Measurements from ENCODE around the gene USP6NL.
"Not testable (repeated sequence)": the region's sequence is repeated elsewhere in the genome, so short reads cannot be mapped to it uniquely, and the experiment has no call there.

Gene USP6NL

GRCh38 chr10:11448545-11449244 is 162.8 kb downstream of the USP6NL start:
- no peak for DNase-seq

- no peak for DNase-seq
Observed at GRCh38 chr10:11448190-11448544, 163.3 kb downstream of the USP6NL start.

- peak in 5 of 51 donors; percentile 4 to 16 (median 11) for DNase-seq
Observed at GRCh38 chr10:11447586-11447985, 163.9 kb downstream of the USP6NL start.

GRCh38 chr10:11446864-11447263 is 164.6 kb downstream of the USP6NL start:
- no peak for DNase-seq

GRCh38 chr10:11446133-11446532 is 165.3 kb downstream of the USP6NL start:
- no peak for DNase-seq

GRCh38 chr10:11444531-11445228 is 166.8 kb downstream of the USP6NL start:
- no peak for DNase-seq

- DNase-seq = no peak
Observed at GRCh38 chr10:11444155-11444530, 167.3 kb downstream of the USP6NL start.

GRCh38 chr10:11443468-11444154 is 167.8 kb downstream of the USP6NL start:
- no peak for DNase-seq

GRCh38 chr10:11442001-11442773 is 169.3 kb downstream of the USP6NL start:
- no peak for DNase-seq

GRCh38 chr10:11441151-11441535 is 170.3 kb downstream of the USP6NL start:
- peak in 1 of 51 donors; percentile 42 for DNase-seq

- peak in 2 of 51 donors; percentile 17 to 48 for DNase-seq
Observed at GRCh38 chr10:11440250-11441150, 170.9 kb downstream of the USP6NL start.

GRCh38 chr10:11439523-11440053 is 171.9 kb downstream of the USP6NL start:
- DNase-seq = no peak

GRCh38 chr10:11437391-11438142 is 173.9 kb downstream of the USP6NL start:
- no peak for DNase-seq

- not testable (repeated sequence) for DNase-seq
Observed at GRCh38 chr10:11436445-11436844, 175.0 kb downstream of the USP6NL start.

- DNase-seq = no peak
Observed at GRCh38 chr10:11435581-11435981, 175.9 kb downstream of the USP6NL start.

GRCh38 chr10:11434324-11434723 is 177.1 kb downstream of the USP6NL start:
- no peak for DNase-seq

GRCh38 chr10:11433657-11434056 is 177.8 kb downstream of the USP6NL start:
- no peak for DNase-seq

GRCh38 chr10:11431216-11431555 is 180.3 kb downstream of the USP6NL start:
- DNase-seq = no peak

GRCh38 chr10:11430421-11431215 is 180.8 kb downstream of the USP6NL start:
- DNase-seq = no peak

All from hypothalamus (tissue), 51 donors.